ENCODE results near the gene CACNG4.

DNA sequence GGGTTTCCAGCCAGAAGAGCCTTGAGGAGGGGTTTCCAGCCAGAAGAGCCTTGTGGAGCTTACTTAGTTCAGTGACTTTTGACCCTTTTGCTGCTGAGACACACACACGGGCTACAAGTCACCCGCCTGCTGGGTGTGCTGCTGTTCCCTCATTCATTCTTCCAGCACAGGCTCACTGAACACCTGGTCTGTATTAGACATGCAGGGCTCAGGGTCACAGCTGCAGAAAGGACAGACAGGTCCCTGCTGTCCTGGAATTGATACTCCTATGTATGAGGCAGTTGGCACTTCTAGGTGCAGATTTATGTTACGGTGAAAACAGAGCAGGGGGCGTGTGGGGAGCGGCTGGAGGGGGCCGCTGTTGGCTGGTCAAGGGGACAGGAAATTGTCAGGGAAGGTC is 6.8 kb downstream of the CACNG4 start:
- TF ChIP-seq BHLHE40 (IDR thresholded peaks at IDR 0.05; ENCODE audit: low read depth, low read length) (no peak), RFX5 (IDR thresholded peaks at IDR 0.05; ENCODE audit: low read depth, low read length) (no peak), RCOR1 (IDR thresholded peaks at IDR 0.05; ENCODE audit: insufficient replicate concordance, low read length) (no peak), CEBPB (IDR thresholded peaks at IDR 0.05; ENCODE audit: low read depth, low read length) (no peak)
- TF ChIP-seq, protein P1, sequence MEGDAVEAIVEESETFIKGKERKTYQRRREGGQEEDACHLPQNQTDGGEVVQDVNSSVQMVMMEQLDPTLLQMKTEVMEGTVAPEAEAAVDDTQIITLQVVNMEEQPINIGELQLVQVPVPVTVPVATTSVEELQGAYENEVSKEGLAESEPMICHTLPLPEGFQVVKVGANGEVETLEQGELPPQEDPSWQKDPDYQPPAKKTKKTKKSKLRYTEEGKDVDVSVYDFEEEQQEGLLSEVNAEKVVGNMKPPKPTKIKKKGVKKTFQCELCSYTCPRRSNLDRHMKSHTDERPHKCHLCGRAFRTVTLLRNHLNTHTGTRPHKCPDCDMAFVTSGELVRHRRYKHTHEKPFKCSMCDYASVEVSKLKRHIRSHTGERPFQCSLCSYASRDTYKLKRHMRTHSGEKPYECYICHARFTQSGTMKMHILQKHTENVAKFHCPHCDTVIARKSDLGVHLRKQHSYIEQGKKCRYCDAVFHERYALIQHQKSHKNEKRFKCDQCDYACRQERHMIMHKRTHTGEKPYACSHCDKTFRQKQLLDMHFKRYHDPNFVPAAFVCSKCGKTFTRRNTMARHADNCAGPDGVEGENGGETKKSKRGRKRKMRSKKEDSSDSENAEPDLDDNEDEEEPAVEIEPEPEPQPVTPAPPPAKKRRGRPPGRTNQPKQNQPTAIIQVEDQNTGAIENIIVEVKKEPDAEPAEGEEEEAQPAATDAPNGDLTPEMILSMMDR (conservative IDR thresholded peaks at IDR 0.05; ENCODE audit: low read depth, low read length): no peak

All from IMR-90 (cell line).